SK-N-MC (cell line): Measurements from ENCODE around the gene DTWD2.

ENCODE experiments used
- EZH2 ChIP-seq: fragments of 200-600 bp; sonication (generic); IDR thresholded peaks from one replicate; pipeline ENCODE4 v1.6.1; 2017; ENCODE audit warnings: antibody characterized with exemption
- POLR2AphosphoS5 ChIP-seq: IDR thresholded peaks from 2 replicates; pipeline ENCODE4 v1.6.1; 2012; ENCODE audit warnings: mild to moderate bottlenecking, low read depth, low read length, borderline replicate concordance

DNA sequence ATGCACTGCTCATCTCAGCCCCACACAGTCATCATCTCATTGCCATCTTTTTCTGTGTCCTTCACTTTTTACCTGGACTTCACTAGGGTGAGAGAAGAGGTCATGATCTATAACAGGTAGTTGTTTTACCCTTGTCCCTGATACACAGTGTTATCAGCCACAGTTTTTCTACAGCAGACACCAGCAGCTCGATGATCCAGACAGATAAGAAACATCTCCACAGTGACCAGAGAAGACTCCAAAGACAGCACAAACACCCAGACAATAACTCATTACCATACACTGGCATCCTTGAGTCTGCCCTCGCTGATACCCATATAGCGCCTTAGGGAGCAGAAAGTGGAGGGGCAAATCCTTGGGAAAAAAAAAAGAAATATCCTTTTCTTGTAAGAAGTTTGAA is 194.1 kb downstream of the DTWD2 start:
- TF ChIP-seq POLR2AphosphoS5 = no peak
- no peak for TF ChIP-seq EZH2
